Uterus (tissue), 2 donors: ENCODE measurements around the gene RABEP2.

Experiments used
- POLR2A ChIP-seq, 2 donors: fragments of 450-650 bp; IDR thresholded peaks; one replicate each; pipeline ENCODE4 v1.6.1; 2016; ENCODE audit warnings: antibody characterized with exemption in 2 of 2, mild to moderate bottlenecking in 1 of 2, moderate library complexity in 1 of 2
- TF ChIP-seq, protein P1 (sequence below), 4 experiments: fragments of 200-600 bp in 2 of 4; fragments of 450-650 bp in 2 of 4; sonication (generic) in 2 of 4; IDR thresholded peaks; one replicate each; pipeline ENCODE4 v1.5.1; 2016 to 2019; ENCODE audit warnings: antibody characterized with exemption in 4 of 4, mild to moderate bottlenecking in 2 of 4, moderate library complexity in 1 of 4

DNA sequence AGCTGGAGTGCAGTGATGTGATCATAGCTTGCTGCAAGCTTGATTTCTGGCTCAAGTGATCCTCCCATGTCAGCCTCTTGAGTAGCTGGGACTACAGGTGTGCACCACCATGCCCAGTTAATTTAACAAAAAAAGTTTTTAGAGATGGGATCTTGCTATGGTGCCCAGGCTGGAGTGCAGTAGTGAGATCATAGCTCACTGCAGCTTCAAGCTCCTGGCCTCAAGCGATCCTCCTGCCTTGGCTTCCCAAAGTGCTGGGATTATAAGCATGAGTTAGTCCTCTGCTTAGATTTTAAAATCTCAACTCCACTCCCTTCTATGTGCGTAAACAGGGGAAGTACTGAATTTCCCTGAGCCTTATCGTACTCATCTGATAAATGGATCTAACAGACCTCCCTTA, 6.3 kb downstream of the RABEP2 start:
- TF ChIP-seq, protein P1, sequence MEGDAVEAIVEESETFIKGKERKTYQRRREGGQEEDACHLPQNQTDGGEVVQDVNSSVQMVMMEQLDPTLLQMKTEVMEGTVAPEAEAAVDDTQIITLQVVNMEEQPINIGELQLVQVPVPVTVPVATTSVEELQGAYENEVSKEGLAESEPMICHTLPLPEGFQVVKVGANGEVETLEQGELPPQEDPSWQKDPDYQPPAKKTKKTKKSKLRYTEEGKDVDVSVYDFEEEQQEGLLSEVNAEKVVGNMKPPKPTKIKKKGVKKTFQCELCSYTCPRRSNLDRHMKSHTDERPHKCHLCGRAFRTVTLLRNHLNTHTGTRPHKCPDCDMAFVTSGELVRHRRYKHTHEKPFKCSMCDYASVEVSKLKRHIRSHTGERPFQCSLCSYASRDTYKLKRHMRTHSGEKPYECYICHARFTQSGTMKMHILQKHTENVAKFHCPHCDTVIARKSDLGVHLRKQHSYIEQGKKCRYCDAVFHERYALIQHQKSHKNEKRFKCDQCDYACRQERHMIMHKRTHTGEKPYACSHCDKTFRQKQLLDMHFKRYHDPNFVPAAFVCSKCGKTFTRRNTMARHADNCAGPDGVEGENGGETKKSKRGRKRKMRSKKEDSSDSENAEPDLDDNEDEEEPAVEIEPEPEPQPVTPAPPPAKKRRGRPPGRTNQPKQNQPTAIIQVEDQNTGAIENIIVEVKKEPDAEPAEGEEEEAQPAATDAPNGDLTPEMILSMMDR (IDR thresholded peaks at IDR 0.05), result no peak
- TF ChIP-seq POLR2A (IDR thresholded peaks at IDR 0.05), result no peak
